Activated T-helper 1 cell treated with anti-CD3 and anti-CD28 coated beads, Interleukin-2, amount 50 U/mL, for 16 hours (primary cell): Measurements from ENCODE around the gene JMJD6.
"Not testable (repeated sequence)": the region's sequence is repeated elsewhere in the genome, so short reads cannot be mapped to it uniquely, and the experiment has no call there.

Source experiments
- DNase-seq, 2 donors: peaks; one replicate each; pipeline ENCODE4 v3.0.0-alpha.2; 2020; ENCODE audit warnings: low read depth in 1 of 2, low spot score in 1 of 2

JMJD6 gene

DNA sequence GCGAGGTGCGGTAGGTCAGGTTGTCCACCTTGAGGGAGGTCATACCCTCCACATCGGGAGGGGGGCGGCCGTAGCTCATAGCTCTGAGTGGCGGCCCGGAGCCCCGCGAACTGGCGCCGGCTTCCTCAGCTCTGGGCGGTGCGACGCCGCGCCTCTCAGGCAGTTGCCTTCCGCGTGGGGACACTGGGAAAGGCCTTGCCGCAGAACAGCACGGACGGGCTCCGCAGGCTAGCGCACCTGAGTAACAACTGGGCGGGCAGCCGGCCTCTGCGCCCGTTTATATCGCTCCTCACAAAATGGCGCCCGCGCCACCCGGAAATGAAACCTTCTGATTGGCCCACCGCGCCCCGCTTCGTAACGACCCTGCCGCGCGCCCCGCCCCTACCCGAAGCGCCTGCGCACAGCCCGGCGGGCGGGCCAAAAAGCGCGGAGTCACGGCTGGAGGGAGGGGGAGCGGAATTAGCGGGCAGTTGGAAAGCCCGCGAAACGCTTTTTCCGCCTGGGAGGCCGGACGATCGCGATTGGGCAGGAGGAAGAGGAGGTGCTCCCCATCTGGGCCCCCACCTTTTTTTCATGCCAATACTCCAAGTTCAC is 10.8 kb upstream of the JMJD6 start, which contains the start of gene SRSF2:
TSS of gene SRSF2 (minus strand) at position 250 of the 594 bp plus-strand sequence. CDS start at position 79, 171 bp downstream.
- peak; percentile 95 to 99 for DNase-seq

GRCh38 chr17:76736349-76737081 is 10.1 kb upstream of the JMJD6 start:
- peak; percentile 26 to 63 for DNase-seq

DNA sequence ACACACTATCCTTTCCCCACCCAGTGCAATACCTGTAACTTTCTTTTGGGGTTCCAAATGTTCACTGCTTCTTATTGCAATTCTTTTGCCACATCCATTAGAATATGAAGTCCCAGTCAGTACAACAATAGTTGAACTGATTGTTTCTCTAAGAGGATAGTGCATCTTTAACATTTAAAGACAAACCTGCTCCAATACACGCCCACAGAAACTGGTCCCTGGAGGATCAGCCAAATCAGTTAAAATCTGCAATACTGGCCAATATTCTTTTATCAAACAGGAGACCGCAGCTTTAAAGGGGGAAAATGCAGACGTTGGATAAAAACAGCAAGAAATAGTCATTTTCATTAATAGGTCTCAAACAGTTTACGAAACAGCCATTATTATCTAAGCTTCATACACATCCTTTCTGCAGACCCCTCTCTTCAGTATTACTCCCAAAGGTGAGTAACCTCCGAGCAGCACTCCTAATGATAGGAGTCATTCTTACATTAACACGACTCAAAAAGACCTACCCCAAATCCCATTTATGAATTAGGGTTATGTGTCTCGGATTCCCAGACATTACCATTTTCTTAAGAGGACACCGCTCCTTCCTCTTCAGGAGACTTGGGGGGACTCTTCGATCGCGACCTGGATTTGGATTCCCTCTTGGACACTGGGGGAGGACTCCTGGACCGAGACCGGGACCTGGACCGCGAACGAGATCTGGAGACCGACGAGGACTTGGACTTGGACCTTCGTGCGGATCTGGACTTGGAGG is 9.4 kb upstream of the JMJD6 start:
- DNase-seq: no peak

DNA sequence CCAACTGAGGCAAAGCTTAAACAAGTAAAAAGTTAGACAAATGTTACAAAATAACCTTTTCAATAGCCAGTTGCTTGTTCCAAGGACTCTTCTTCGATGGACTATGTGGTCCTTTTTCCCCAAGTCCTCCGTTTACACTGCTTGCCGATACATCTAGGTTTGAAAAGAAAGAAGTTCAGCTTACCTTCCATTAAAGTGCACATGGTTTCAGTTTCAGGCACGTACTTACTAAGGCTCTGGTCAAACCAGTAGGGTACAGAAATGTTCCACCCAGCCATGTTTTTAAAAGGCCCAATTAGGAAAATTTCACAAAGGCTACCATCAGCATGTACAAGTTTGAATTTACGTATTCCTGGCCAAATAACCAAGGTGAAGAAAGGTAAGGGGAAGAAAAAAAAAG is 8.6 kb upstream of the JMJD6 start:
- no peak for DNase-seq

DNA sequence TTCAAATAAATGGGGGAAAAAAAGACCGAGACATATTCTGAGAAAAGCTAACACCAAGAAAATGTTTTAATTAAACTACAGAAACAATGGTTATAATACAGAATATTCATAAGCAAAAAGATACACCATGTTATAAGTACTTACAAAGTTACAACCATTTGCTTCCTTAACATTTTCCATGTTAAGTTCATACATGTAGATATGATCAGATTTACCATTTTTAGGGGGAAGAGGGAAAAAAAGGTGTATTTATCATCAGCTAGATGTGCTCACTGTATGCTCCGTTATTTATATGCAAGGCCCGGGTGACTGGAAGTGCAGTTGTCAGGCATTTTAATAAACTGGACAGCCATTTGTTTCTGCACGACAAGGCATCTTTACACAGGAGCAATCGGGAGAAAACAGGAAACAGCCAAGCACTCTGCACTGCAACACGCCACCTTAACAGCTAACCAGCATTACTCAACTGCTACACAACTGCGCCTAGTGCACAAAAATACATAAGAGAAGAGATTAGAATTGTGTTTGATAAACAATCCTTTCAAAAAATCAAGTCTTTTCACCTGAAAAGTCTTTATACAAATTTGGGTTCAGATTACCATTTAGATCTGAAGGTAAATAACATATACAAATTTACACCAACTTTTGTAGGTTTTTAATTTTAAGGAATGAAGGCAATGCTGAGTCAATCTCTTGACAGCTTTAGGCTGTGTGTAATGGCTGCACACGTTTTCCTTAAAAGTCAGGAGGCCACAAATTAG is 7.9 kb upstream of the JMJD6 start:
- DNase-seq: no peak

DNA sequence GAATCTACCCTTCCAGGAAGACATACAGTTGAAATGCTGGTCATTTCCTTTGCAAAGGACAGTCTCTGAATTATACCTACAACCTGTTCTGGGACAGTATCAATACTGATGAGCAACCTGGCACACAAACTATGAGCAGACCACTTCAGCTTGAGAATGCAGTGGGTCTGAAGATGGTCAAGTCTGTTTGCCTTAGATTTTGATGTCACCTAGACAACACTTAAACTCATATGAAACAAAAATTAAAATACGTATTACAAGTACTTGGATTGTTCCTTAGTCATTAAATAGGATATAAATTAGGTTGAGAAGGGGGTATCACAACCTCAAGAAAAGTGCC is 7.2 kb upstream of the JMJD6 start:
- DNase-seq: no peak

GRCh38 chr17:76732734-76733617 is 6.6 kb upstream of the JMJD6 start:
- DNase-seq: no peak

- not testable (repeated sequence) for DNase-seq
These were observed 5.7 kb upstream of the JMJD6 start for GRCh38 chr17:76731800-76732733.

DNA sequence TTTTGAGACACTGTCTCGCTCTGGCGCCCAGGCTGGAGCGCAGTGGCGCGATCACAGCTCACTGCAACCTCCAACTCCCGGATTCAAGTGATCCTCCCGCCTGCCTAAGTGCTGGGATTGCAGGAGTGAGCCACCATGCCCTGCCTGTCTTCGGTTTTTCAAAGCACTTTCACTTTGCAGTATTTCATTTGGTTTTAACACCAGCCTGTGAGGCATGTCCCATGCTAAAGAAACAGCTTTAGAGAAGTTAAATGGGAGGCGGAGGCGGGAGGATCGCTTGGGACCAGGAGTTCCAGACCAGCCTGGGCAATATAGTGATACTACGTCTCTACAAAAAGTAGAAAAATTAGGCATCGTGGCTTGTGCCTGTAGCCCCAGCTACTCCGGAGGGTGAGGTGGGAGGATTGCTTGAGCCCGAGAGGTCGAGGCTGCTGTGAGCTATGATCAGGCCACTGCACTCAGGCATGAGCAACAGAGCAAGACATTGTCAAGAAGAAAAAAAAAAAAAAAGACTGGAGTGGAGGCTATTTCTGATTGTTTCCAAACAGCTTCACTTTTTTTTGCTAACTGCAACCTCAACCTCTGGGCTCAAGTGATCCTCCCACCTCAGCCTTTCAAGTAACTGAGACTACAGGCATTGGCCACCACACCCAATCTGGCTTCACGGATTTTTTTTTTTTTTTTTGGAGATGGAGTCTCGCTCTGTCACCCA is 1.5 kb upstream of the JMJD6 start:
- no peak for DNase-seq

- peak in 1 of 2 donors; percentile 62 for DNase-seq
These were observed 641 bp upstream of the JMJD6 start, which contains the start of gene METTL23 for GRCh38 chr17:76726776-76727718. METTL23 (plus strand) TSS chr17:76726839; CDS start chr17:76729711, 2,872 bp downstream.

DNA sequence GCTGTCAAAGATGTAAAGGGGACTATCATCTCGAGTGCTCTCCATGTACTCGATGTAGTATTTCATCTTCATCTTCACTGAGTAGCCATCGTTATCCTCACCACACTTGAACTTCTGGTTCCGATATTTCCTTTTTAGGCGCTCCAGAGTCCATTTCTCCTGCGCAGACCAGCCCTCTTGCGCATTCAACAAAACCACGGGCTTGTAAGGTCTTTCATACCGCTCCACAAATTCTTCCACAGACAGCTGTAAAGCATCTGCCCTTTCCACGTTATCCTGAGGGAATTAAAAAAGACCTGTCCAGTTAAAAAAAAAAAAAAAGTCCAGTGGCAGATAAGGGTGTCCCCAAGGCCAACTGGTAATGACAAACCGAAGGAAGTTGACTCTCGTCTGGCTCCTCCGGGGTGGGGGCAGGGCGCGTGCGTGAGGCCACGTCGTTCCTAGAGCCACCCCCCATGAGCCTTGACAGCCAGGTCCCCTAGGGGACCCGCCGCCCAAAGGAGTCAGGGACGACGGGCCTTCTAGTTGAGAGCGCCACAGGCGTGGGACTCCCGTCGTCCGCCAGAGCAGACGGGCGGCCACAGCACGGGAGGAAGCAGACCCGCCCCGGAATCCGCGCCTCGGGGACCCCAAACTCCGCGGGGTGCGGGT is 701 bp downstream of the JMJD6 start:
- peak; percentile 50 to 64 for DNase-seq

DNA sequence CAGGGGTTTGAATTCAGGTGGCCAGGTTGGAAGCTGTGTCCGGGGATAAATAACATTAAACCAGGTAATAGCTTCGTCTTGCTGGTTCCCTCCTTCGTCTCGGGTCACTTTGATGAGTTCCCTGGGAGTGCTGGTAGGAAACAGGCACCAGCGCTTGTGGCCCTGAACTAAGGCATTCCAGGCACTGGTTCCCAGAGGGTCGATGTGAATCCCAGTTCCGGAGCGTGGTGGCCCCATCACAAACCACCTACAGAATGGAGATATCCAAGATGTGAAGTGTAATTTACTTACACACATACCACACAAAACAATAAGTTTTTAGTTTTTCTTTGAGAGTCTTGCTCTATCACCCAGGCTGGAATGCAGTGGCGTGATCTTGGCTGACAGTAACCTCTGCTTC is 2.6 kb downstream of the JMJD6 start:
- no peak for DNase-seq

GRCh38 chr17:76722977-76723376 is 3.4 kb downstream of the JMJD6 start:
- DNase-seq: not testable (repeated sequence)

DNA sequence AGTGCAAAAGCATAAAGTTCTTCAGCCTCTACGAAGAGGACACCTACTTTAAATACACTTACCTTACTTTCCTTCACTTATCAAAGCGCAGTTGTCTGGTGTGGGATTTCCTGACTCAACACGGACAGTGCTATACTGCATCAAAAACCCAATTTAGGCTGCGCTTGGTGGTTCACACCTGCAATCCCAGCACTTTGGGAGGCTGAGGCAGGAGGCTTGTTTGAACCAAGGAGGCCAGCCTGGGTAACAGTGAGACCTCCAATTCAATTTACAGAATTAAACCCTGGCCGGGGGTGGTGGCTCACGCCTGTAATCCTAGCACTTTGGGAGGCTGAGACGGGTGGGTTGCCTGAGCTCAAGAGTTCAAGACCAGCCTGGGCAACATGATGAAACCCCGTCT is 4.1 kb downstream of the JMJD6 start:
- DNase-seq: no peak

- DNase-seq: no peak
These were observed 4.9 kb downstream of the JMJD6 start for GRCh38 chr17:76721463-76721862.

- no peak for DNase-seq
These were observed 5.5 kb downstream of the JMJD6 start for GRCh38 chr17:76720941-76721340.

DNA sequence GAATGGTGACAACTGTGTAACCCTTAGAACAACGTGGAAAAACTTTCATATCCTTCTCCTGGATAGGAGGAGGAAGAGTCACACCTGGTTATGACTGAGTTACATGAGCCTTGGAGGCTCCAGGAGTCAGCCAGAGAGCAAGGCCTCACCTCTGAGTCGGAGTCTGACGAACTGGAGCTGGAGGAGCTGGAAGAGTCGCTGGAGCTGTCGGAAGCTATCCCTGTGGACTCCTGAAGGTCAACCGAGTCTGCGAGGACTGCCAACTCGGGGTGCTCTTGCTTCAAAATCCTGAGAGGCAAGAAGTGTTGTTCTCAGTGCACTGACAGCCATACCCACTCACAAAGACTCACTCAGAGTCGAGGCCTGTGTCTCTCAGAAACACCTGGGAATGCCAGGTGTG is 6.2 kb downstream of the JMJD6 start:
- DNase-seq: no peak
